GM19023 (cell line): ENCODE measurements around the gene ABCC5.

Experiments used
- ATAC-seq: cut with Tn5 transposase; IDR thresholded peaks from one replicate; pipeline ENCODE4 v1.9.1; 2021; ENCODE audit warnings: mild to moderate bottlenecking, moderate library complexity; ENCODE audit not compliant: unreplicated experiment

ABCC5 gene

GRCh38 chr3:183981990-183982644, 35.6 kb downstream of the ABCC5 start:
- ATAC-seq, result no peak

- no peak for ATAC-seq
These were observed 37.3 kb downstream of the ABCC5 start for GRCh38 chr3:183980403-183980802.

- ATAC-seq, result no peak
These were observed 41.6 kb downstream of the ABCC5 start for GRCh38 chr3:183975981-183976662.

GRCh38 chr3:183968666-183969245, 48.9 kb downstream of the ABCC5 start:
- ATAC-seq, result no peak

GRCh38 chr3:183967693-183968092, 50.0 kb downstream of the ABCC5 start:
- ATAC-seq, result no peak

- ATAC-seq, result no peak
These were observed 51.3 kb downstream of the ABCC5 start for GRCh38 chr3:183966361-183966791.

- no peak for ATAC-seq
These were observed 54.9 kb downstream of the ABCC5 start for GRCh38 chr3:183962807-183963206.

- ATAC-seq, result no peak
These were observed 58.5 kb downstream of the ABCC5 start for GRCh38 chr3:183959214-183959613.

- ATAC-seq, result no peak
These were observed 58.9 kb downstream of the ABCC5 start for GRCh38 chr3:183958775-183959174.

- ATAC-seq, result no peak
These were observed 59.5 kb downstream of the ABCC5 start for GRCh38 chr3:183958226-183958625.

GRCh38 chr3:183954875-183955274, 62.8 kb downstream of the ABCC5 start:
- no peak for ATAC-seq

GRCh38 chr3:183953471-183954070, 64.1 kb downstream of the ABCC5 start:
- ATAC-seq, result no peak

GRCh38 chr3:183951459-183951858, 66.2 kb downstream of the ABCC5 start:
- no peak for ATAC-seq

- ATAC-seq, result no peak
These were observed 68.0 kb downstream of the ABCC5 start for GRCh38 chr3:183949690-183950089.

GRCh38 chr3:183946037-183946436, 71.6 kb downstream of the ABCC5 start:
- no peak for ATAC-seq

GRCh38 chr3:183944775-183945174, 72.9 kb downstream of the ABCC5 start:
- ATAC-seq, result no peak

- ATAC-seq, result no peak
These were observed 73.9 kb downstream of the ABCC5 start for GRCh38 chr3:183943739-183944138.

GRCh38 chr3:183941216-183941615, 76.5 kb downstream of the ABCC5 start:
- ATAC-seq, result no peak

GRCh38 chr3:183937601-183938286, 79.9 kb downstream of the ABCC5 start:
- no peak for ATAC-seq

- no peak for ATAC-seq
These were observed 84.5 kb downstream of the ABCC5 start for GRCh38 chr3:183933160-183933559.

- ATAC-seq, result no peak
These were observed 85.8 kb downstream of the ABCC5 start for GRCh38 chr3:183931881-183932280.
